Rectal smooth muscle tissue (tissue), 1 donor: ENCODE data around the gene AFG1L.
"Not testable (repeated sequence)": the region's sequence is repeated elsewhere in the genome, so short reads cannot be mapped to it uniquely, and the experiment has no call there.

Experiments used
- H3K27ac ChIP-seq: one replicate; pipeline ENCODE4 v1.7.0; 2013; ENCODE audit warnings: low read depth, low read length, inconsistent platforms
- H3K27me3 ChIP-seq: one replicate; pipeline ENCODE4 v1.7.0; 2013; ENCODE audit warnings: low read length; ENCODE audit not compliant: control insufficient read depth, insufficient read depth
- H3K36me3 ChIP-seq: one replicate; pipeline ENCODE4 v1.7.0; 2013; ENCODE audit warnings: low read length; ENCODE audit not compliant: control insufficient read depth, insufficient read depth
- H3K4me1 ChIP-seq: one replicate; pipeline ENCODE4 v1.7.0; 2013; ENCODE audit warnings: low read length; ENCODE audit not compliant: control insufficient read depth, insufficient read depth
- H3K4me3 ChIP-seq: one replicate; pipeline ENCODE4 v1.7.0; 2013; ENCODE audit warnings: low read length
- H3K9ac ChIP-seq: one replicate; pipeline ENCODE4 v1.7.0; 2013; ENCODE audit warnings: low read length

The AFG1L gene

DNA sequence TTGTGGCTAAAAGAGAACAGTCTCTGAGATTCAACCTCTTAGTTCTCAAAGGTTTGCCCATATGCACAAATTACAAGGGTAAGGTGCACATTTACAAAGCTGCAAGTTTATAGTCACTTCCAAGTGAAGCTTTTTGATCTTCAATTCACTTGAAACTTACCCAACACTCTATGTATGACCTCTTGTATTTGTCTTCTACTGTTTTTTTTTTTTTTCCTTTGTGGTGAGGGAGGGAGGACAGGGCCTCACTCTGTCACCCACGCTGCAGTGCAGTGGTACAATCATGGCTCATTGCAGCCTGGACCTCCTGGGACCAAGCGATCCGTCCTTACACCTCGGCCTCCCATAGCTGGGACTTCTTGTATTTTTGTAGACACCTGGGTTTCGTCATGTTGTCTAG, 261.4 kb downstream of the AFG1L start:
- Histone ChIP-seq H3K9ac (no peak overlapping the region), H3K36me3 (no peaks in the 10 kb centered on the region), H3K4me1 (peaks cover 14% of the 10 kb centered on the region), H3K4me3 (no peak overlapping the region), H3K27me3 (no peaks in the 10 kb centered on the region), H3K27ac (peak overlapping the region; percentile 99)

DNA sequence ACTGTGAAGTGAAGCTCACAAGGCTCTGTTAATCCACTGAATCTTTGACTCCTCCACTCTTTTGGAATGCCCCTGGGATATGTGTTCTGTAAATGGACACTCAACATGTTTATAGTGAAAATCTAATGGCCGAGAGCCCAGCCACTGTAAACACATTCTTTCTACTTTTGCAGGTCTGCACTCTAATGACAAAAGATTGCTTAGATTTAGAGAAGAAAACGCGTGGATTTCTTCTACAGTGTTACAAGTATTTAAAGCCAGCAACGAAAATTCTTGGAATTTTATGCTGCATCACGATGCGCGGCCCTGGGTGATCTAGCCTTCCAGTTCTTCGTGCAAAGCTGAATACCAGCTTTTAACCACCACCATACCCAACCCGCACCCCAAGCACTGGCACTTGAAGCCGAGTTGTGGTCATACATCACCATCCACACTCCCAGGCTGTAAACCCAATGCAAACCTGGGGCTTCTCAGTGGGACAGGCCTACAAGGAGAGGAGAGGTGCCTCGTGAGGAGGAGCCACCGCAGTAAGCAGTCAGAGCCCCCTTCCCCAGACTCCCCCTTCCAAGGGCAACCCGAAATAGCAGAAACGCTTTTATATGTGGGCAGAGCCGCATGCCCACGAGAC, 262.1 kb downstream of the AFG1L start:
- no peaks in the 10 kb centered on the region for H3K27me3 ChIP-seq
- peak overlapping the region; percentile 0 for H3K9ac ChIP-seq
- peaks cover 14% of the 10 kb centered on the region for H3K4me1 ChIP-seq
- peaks cover under 1% of the 10 kb centered on the region for H3K36me3 ChIP-seq
- peak overlapping the region; percentile 90 for H3K4me3 ChIP-seq
- H3K27ac ChIP-seq: peak overlapping the region; percentile 99

DNA sequence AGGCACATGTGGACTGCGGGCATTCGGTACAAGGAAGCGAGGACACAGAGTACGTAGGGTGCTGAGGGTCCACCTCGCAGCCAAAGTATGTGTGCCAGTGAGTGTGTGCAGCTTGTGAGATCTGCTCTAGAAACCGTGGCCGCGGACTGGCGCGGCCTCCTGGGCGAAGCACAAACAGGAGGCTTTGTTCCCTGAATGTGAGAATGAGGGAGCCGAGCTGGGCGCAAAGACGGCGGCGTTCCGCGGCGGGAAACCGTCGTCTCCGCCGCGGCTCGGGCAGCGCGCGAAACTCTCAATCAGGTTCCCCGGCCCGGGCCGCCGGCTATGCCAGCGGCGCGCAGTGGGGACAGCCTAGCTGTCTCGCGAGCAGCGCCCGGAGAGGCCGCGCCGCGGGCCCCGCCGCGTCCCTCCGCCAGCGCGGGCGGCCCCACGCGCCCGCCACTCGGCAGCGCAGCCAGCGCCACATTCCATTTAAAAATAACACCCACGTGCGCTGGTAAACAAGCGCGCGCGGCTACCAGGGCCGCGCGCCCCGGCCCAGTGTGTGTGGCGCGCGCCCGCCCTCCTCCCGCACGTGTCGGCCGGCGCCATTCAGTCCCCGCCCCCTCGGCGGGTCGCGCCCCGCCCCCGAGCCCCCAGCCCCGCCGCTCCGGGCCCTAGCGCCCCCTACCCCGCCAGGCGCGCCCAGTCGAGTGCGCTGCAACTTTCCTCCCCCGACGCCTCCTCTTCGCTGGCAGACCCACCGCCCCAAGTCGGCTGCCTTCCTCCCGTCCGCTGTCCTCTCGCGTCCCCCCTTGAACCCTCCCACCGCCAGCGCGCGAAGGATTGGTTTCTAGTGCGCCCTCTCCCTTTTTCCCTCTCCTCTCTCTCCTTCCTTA, 262.9 kb downstream of the AFG1L start:
- Histone ChIP-seq H3K4me3 (peak overlapping the region; percentile 90), H3K27me3 (no peaks in the 10 kb centered on the region), H3K9ac (peak overlapping the region; percentile 97), H3K36me3 (peaks cover 2% of the 10 kb centered on the region), H3K27ac (peak overlapping the region; percentile 99), H3K4me1 (peaks cover 14% of the 10 kb centered on the region)

DNA sequence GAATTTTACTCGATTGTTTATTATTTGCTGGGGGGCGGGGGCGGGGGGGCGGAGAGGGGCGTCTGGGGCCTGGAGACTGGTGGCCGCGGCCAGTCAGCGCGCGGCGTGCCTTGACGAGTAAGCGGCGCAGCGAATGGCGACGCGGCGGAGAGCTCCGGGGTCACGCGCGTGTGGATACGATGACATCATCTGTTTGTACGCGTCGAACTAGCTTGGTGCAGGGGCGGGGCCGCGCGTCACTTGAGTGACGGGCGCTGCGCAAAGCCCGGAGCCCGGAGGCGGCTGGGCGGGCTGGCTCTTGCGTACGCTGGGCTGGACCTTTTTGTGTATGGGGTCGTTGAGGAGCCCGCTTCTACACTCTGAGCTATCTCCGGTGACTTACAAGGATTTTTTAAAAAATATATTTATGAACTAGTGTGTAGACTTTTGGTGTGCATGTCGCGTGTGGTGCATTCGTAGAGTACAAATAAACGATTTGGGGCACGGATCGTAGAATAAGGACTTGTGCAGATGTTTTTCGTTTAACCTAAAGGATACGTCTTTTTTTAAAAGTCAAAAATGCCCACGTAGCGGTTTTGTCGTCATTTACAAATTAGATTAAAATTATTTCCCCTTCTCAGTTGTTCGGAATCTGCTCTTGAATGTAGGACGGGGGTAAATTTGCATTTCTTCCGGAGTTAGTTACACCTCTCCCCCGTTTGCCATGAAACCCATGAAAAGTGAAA, 263.7 kb downstream of the AFG1L start:
- Histone ChIP-seq H3K36me3 (peaks cover 2% of the 10 kb centered on the region), H3K27ac (peak overlapping the region; percentile 100), H3K4me1 (peaks cover 19% of the 10 kb centered on the region), H3K27me3 (no peaks in the 10 kb centered on the region), H3K4me3 (peak overlapping the region; percentile 90), H3K9ac (peak overlapping the region; percentile 97)

DNA sequence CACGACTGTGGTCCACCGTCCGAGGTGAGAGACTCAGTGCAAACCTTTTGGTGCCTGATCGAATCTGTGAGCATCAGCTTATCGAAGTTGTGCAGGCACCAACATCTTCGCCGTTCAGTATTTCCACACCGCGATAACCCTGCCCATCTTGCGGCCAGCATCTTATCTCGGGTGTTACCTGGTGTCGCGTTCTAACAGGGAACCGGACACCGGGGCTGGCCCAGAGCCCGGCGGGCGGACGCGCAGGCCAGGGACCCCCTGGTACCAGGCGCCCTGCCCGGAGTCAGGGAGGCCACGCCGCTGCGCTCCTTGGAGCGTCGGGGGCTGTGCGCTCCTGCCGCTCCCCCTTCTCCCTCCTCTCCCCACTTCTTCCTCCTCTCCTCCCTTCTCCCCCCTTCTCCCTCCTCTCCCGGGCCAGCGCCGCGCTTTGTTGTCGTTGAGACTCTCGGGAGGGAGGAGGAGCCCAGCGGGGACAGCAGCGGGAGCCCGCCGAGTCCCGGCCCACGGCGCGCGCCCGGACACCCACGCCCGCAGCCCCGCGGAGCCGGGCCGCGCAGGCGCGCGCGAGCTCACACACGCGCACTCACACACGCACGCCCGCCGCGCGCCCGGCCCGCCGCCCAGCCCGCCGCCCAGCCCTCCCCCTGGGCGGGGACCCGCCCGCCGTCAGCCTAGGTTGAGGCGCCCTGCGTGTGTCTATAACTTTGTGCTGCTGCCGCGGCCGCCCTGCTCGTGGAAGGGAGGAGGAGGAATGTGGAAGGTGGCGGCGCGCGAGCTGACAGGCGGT, 264.4 kb downstream of the AFG1L start:
- H3K27ac ChIP-seq: peak overlapping the region; percentile 100
- peak overlapping the region; percentile 94 for H3K4me3 ChIP-seq
- H3K4me1 ChIP-seq: peaks cover 21% of the 10 kb centered on the region
- H3K27me3 ChIP-seq: no peaks in the 10 kb centered on the region
- H3K36me3 ChIP-seq: peaks cover 2% of the 10 kb centered on the region
- H3K9ac ChIP-seq: peak overlapping the region; percentile 95

DNA sequence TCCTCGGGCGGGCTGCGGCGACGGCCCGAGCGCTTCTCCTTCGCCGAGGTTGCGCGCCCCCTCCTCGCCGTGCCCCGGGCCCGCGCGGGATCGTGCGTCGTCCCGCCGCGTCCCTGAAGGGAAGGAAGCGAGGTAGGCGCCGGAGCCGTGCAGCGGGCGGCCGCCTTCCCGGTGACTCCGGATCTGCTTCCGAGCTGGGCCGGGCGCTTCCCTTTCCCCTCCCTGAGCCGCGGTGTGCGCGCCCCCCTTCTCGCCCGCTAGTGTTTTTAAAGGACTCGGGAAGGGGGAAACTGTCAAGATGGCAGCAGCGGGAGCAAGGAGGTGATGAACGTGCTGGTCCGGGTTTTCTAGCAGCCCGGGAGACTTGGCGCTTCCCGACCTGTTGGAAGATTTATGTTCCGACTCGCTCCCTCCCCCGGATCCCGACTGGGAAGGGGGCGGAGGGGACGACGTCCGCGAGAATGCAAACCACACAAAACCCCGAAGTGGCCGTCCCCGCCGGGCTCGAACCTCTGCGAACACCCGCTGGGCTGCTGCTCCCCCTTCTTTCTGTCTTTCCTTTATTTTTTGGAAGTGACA, 265.1 kb downstream of the AFG1L start:
- no peaks in the 10 kb centered on the region for H3K27me3 ChIP-seq
- H3K27ac ChIP-seq: peak overlapping the region; percentile 100
- H3K9ac ChIP-seq: peak overlapping the region; percentile 95
- H3K4me1 ChIP-seq: peaks cover 27% of the 10 kb centered on the region
- peak overlapping the region; percentile 94 for H3K4me3 ChIP-seq
- peaks cover 2% of the 10 kb centered on the region for H3K36me3 ChIP-seq

DNA sequence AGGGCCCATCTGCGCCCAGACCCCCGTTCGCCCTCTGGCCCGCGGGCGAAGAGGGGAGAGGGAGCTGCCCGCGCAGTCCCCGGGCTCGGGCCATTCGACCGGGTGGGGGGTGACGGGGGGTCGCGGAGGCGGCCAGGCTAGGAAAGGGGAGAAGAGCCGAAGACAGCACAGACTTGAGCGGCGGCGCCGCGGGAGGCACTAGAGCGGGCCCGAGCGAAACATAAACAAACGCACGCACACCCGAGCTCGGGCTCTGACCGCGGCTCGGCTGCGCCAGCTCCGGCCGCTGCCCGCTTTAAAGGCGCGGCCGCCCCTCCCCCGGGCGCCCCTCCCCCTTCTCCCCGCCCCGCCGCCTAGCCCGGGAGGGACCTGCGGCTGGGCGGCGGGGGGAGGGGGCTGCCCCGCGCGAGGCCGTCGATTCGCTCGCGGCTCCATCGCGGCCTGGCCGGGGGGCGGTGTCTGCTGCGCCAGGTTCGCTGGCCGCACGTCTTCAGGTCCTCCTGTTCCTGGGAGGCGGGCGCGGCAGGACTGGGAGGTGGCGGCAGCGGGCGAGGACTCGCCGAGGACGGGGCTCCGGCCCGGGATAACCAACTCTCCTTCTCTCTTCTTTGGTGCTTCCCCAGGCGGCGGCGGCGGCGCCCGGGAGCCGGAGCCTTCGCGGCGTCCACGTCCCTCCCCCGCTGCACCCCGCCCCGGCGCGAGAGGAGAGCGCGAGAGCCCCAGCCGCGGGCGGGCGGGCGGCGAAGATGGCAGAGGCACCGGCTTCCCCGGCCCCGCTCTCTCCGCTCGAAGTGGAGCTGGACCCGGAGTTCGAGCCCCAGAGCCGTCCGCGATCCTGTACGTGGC, 265.8 kb downstream of the AFG1L start, which contains the start of gene FOXO3:
Gene FOXO3 (plus strand): TSS at position 455 of the 846 bp plus-strand sequence. CDS start 292 bp downstream, at position 747.
- Histone ChIP-seq H3K4me3 (peak within 1 kb of the TSS; percentile 96), H3K4me1 (peaks cover 34% of the 10 kb centered on the region), H3K36me3 (peaks cover 2% of the 10 kb centered on the region), H3K9ac (peak within 1 kb of the TSS; percentile 95), H3K27me3 (no peaks in the 10 kb centered on the region), H3K27ac (peak within 1 kb of the TSS; percentile 100)

DNA sequence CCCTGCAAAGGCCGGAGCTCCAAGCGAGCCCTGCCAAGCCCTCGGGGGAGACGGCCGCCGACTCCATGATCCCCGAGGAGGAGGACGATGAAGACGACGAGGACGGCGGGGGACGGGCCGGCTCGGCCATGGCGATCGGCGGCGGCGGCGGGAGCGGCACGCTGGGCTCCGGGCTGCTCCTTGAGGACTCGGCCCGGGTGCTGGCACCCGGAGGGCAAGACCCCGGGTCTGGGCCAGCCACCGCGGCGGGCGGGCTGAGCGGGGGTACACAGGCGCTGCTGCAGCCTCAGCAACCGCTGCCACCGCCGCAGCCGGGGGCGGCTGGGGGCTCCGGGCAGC, 266.4 kb downstream of the AFG1L start:
- H3K36me3 ChIP-seq, H3K27me3 ChIP-seq: not testable (repeated sequence)
- peak overlapping the region; percentile 96 for H3K4me3 ChIP-seq
- H3K27ac ChIP-seq: peak overlapping the region; percentile 100
- H3K9ac ChIP-seq: peak overlapping the region; percentile 26
- peaks cover 37% of the 10 kb centered on the region for H3K4me1 ChIP-seq

DNA sequence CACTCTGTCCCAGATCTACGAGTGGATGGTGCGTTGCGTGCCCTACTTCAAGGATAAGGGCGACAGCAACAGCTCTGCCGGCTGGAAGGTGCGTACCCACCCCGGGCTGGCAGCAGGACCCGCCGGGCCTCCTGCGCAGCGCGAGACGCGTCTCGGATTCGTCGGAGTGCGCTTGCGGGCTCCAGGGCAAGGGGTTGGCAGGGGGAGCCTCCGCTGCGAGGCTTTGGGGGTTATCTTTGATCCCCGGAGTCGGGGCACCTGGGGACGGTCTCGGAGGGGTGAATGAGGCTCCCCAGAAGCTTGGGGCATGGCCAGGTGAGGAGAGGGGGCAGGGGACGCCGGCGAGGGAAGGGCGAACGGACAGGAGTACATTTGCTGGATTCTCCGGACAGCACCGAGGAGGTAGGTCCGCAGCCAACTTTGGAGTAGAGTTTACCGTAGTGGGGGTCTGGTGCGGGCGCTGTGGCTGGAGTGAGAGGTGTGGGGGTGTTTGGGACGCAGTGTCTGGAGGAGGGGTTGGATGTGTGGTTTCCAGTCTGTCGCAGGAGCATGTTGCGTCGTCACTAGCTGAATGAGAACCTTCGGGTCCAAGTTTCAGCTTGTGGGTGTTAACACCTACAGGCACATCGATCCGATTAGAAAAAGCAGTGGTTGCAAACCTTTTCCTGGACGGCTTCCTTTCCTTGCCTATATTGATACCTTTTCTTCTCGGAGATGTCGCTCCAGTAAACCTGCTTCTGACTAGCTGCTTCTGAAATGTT, 267.1 kb downstream of the AFG1L start:
- H3K27me3 ChIP-seq: no peaks in the 10 kb centered on the region
- peaks cover 38% of the 10 kb centered on the region for H3K4me1 ChIP-seq
- H3K4me3 ChIP-seq: peak overlapping the region; percentile 96
- peak overlapping the region; percentile 100 for H3K27ac ChIP-seq
- H3K36me3 ChIP-seq: peaks cover 2% of the 10 kb centered on the region
- peak overlapping the region; percentile 26 for H3K9ac ChIP-seq

DNA sequence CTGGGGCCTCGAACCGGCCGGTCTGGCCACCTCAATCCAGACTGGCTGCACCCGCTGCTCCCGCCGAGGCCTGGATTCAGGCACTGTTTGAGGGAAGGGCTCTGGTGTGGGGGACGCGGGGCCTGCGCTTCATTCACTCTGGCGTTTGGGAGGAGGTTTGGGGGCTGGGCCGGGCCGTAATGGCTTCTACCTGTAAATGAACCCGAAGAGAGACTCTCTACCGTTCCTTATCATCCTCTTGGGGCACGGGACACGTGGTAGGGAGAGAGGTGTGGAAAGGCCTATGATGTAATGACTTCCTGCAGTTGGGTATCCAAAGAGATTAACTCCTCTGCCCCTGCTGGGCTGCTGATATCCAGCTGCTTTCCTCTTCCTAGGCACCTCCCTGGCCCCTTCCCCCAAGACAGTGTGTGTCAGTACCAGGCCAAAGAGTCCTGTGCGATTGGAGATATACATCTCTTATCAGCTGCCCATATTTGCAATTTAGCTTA, 267.7 kb downstream of the AFG1L start:
- H3K27me3 ChIP-seq: no peaks in the 10 kb centered on the region
- peaks cover 2% of the 10 kb centered on the region for H3K36me3 ChIP-seq
- H3K4me1 ChIP-seq: peaks cover 34% of the 10 kb centered on the region
- H3K4me3 ChIP-seq: peak overlapping the region; percentile 96
- H3K27ac ChIP-seq: peak overlapping the region; percentile 100
- peak overlapping the region; percentile 26 for H3K9ac ChIP-seq
